ENCODE data around the gene CD34.

Gene CD34

DNA sequence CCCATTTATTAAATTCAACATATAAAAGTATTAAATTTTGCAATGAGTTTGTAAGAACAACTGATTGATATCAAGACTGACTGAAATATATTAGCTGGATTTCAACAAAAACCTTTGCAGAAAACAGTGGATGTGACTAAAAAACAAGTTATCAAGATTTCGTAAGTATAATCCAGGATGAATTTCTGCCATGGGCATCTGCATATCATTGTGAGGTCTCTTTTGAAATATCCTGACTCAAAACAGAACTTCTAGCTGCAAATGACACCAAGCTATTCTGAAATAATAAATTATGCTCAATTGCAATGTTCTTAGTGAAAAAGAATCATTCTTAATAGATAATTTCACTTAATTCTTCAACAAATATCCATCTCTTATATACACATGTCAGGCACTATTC lies 52.6 kb downstream of the CD34 start:
- TF ChIP-seq, protein P1, sequence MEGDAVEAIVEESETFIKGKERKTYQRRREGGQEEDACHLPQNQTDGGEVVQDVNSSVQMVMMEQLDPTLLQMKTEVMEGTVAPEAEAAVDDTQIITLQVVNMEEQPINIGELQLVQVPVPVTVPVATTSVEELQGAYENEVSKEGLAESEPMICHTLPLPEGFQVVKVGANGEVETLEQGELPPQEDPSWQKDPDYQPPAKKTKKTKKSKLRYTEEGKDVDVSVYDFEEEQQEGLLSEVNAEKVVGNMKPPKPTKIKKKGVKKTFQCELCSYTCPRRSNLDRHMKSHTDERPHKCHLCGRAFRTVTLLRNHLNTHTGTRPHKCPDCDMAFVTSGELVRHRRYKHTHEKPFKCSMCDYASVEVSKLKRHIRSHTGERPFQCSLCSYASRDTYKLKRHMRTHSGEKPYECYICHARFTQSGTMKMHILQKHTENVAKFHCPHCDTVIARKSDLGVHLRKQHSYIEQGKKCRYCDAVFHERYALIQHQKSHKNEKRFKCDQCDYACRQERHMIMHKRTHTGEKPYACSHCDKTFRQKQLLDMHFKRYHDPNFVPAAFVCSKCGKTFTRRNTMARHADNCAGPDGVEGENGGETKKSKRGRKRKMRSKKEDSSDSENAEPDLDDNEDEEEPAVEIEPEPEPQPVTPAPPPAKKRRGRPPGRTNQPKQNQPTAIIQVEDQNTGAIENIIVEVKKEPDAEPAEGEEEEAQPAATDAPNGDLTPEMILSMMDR (IDR thresholded peaks at IDR 0.05; ENCODE audit: control insufficient read depth, extremely low read depth, insufficient read depth): no peak
- DNase-seq (ENCODE audit: low read depth): no peak
- H3K4me3 ChIP-seq (ENCODE audit: low read depth, low read length): no peak overlapping the region

DNA sequence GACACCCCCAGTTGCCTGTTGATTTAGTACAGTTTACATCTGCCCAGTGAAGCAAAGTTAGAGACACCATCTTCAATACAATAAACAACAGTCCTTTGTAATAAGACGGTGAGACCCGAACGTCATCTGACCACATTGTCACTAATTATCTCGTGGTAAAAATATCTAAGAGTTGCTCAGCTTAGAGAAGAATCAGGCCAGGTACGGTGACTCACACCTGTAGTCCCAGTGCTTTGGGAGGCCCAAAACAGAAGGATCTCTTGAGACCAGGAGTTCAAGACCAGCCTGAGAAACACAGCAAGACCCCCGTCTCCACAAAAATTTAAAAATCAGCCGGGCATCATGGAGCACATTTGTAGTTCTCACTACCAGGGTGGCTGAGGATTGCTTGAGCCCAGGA lies 53.5 kb downstream of the CD34 start:
- no peak for DNase-seq (ENCODE audit: low read depth)
- no peak overlapping the region for H3K4me3 ChIP-seq (ENCODE audit: low read depth, low read length)
- TF ChIP-seq, protein P1 (IDR thresholded peaks at IDR 0.05; ENCODE audit: control insufficient read depth, extremely low read depth, insufficient read depth): no peak

DNA sequence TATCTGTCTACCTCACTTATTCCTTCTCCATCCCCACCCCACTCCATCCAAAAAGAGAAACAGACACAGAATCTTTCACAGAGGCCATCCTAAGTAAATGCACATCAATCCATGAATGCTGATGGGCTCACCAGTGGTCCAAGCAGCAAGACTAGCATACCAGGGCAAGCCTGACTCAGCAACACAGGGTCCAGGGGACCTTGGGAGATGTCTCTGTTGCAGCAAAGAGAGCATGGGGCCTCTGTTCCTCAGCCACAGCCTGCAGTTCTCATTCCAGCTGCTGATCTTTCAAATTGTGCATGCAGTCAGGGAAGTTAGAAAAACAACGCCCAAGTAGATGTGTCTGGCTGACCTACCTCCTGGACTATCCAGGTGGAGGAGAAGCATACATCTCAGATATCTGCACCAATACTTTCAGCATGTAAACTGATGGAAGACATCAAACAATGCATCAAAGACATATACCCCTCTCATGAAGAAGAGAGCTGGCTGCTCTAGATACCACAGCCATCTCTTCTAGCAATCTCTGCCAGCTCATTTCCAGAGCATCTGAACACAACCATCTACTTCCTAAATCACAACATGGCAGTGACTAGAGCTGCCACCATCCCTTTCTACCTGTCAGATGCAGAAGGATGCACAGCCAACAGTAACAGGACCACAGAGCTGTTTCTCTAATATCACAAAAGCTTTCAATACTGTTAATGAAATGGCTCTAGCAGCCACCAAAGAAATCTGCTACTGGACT lies 54.5 kb downstream of the CD34 start:
- TF ChIP-seq, protein P1 (IDR thresholded peaks at IDR 0.05; ENCODE audit: control insufficient read depth, extremely low read depth, insufficient read depth): no peak
- DNase-seq (ENCODE audit: low read depth): no peak
- H3K4me3 ChIP-seq (ENCODE audit: low read depth, low read length): no peak overlapping the region

DNA sequence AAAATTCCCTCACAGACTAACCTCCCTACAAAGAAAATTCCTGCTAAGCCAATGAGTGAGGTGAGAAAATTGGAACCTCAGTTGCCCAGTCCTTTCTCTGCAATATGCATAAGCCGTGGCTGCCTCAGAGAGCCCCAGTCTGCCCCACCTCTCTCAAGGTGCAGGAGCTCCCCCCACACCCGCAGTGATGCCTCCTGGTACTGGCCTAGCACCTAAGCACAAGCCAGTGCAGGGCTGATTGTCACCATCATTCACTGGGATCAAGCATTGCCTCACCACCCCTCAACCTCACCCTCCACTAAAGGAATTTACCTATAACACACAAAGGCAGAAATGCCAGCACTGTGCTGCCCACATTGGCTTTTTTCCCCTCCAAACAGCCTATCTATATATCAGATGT lies 56.9 kb downstream of the CD34 start:
- TF ChIP-seq, protein P1 (IDR thresholded peaks at IDR 0.05; ENCODE audit: control insufficient read depth, extremely low read depth, insufficient read depth): no peak
- no peak for DNase-seq (ENCODE audit: low read depth)
- no peak overlapping the region for H3K4me3 ChIP-seq (ENCODE audit: low read depth, low read length)

DNA sequence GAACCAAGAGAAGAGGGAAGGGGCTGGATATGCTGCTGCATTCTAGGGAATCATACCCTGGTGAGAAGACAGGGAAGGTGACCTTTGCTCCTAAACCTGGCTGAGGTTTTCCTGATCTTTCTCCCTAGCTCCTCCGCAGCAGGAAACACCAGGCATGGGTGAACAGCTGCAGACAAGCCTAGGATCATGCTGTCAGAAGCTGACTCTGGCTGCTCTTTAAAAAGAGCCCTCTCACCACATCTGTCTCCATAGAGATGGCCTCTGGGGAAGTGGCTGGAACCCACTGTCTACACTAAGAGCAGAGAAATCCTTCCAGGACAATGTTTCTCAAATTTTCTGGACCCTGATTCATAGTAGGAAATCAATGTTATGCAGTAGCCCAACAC lies 57.6 kb downstream of the CD34 start:
- H3K4me3 ChIP-seq (ENCODE audit: low read depth, low read length): no peak overlapping the region
- DNase-seq (ENCODE audit: low read depth): no peak
- TF ChIP-seq, protein P1 (IDR thresholded peaks at IDR 0.05; ENCODE audit: control insufficient read depth, extremely low read depth, insufficient read depth): no peak

DNA sequence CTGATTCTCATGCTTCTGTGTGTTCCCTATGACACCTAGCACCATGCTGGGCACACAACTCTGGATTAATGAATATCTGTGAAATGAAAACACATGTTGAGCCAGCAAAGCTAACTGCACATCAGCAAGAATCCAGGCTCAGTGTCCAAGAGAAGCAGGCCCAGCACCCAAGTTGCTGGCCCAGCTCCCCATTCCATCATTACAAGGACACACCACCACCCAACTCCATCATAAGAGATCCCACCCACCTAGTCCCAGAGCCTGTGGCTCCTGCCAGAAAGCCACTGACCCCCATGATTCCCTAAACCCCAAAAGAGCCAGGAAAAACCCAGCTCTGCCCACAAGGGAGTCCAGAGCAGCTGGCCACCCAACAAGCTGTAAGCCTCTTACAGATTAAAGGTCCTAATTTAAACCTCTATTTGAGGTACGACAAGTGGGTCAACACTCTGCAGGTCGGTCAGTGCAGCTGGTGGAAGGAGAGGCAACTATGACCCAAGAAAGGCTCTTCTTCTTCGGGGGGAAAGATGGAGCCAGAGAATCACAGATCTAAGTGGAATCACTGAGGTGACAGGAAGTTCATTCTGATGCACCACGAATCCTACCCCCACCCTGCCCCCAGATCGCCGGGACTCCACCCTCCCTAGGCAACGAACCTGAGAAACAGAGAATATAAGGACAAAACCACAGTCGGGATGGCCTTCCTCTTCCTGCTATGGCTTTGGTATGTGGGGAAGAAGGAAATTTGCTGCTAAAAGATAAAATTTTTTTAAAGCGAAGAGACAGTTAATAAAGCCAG lies 58.2 kb downstream of the CD34 start:
- TF ChIP-seq, protein P1 (IDR thresholded peaks at IDR 0.05; ENCODE audit: control insufficient read depth, extremely low read depth, insufficient read depth): no peak
- no peak for DNase-seq (ENCODE audit: low read depth)
- no peak overlapping the region for H3K4me3 ChIP-seq (ENCODE audit: low read depth, low read length)

Measured in LNCaP clone FGC (cell line).